Kidney (tissue), 14 donors: ENCODE data around the gene ABCA4. TPM values are rescaled to one million over a fixed set of nuclear protein-coding genes. Genes with fewer than 3 reads are reported as not detected.

Source experiments
- DNase-seq, 5 donors: peaks; one replicate each; pipeline ENCODE4 v3.0.0-alpha.2; 2013 to 2020
- FAIRE-seq: peaks from 2 replicates; lab custom pipeline; 2012; peaks lifted over from hg19 to GRCh38; lab: Jason Lieb, UNC
- H3K27ac ChIP-seq, 2 donors: one replicate each; pipeline ENCODE4 v1.7.0; 2013; ENCODE audit warnings: low read depth in 2 of 2, low read length in 2 of 2, inconsistent platforms in 1 of 2
- H3K27me3 ChIP-seq: one replicate; pipeline ENCODE4 v1.7.1; 2013; ENCODE audit warnings: low read length, inconsistent platforms; ENCODE audit not compliant: control insufficient read depth, insufficient read depth
- H3K36me3 ChIP-seq, 3 donors: one replicate each; pipeline versions ENCODE4 v1.7.0 to v1.7.1; 2013; ENCODE audit warnings: low read length in 3 of 3, control low read depth in 1 of 3, inconsistent platforms in 1 of 3; ENCODE audit not compliant: insufficient read depth in 3 of 3, control insufficient read depth in 2 of 3
- H3K4me1 ChIP-seq, 3 donors: one replicate each; pipeline versions ENCODE4 v1.7.0 to v1.7.1; 2013; ENCODE audit warnings: low read length in 3 of 3, inconsistent platforms in 1 of 3, low read depth in 1 of 3; ENCODE audit not compliant: control insufficient read depth in 2 of 3, insufficient read depth in 2 of 3
- H3K4me3 ChIP-seq, 3 donors: one replicate each; pipeline versions ENCODE4 v1.7.0 to v1.8.1; 2013; ENCODE audit warnings: low read length in 3 of 3, control low read depth in 1 of 3, inconsistent platforms in 1 of 3
- H3K9ac ChIP-seq, 3 donors: one replicate each; pipeline versions ENCODE4 v1.7.0 to v1.7.1; 2013; ENCODE audit warnings: low read length in 3 of 3, control low read depth in 1 of 3, inconsistent platforms in 1 of 3
- H3K9me3 ChIP-seq, 3 donors: one replicate each; pipeline versions ENCODE4 v1.7.0 to v1.7.1; 2013; ENCODE audit warnings: low read length in 3 of 3, control low read depth in 1 of 3, inconsistent platforms in 1 of 3; ENCODE audit not compliant: control insufficient read depth in 2 of 3, insufficient read depth in 1 of 3
- CTCF ChIP-seq: IDR thresholded peaks from 3 replicates; pipeline ENCODE4 v1.5.1; 2012; ENCODE audit warnings: mild to moderate bottlenecking, moderate library complexity, borderline replicate concordance; ENCODE audit not compliant: insufficient read depth; ENCODE audit errors: extremely low read depth
- intact Hi-C: fragments of 100-400 bp; cut with DNase I; formaldehyde crosslinking; loops from one replicate; pipeline ENCODE4 v1.11.1; 2022
- polyA plus RNA-seq: library from polyadenylated mRNA; stranded (reverse); fragments of 350-450 nt; fragmentation: Illumina TruSeq; extraction: RNeasy Lipid Tissue Mini Kit (QIAGEN cat#74804); gene quantifications from one replicate; pipeline ENCODE4 v1.2.3, GENCODE V29; 2014; ENCODE audit warnings: low read depth, low replicate concordance; ENCODE audit not compliant: insufficient read depth
- total RNA-seq: library from RNA; stranded (reverse); fragmentation: NEBNext Ultra II Directional; extraction: Animal tissue kit (Norgen Biotek cat#: 25700); gene quantifications from one replicate; pipeline ENCODE4 v1.2.1, GENCODE V29; 2021
- donor health status: control.
- donor health status: control.
- donor health status: control.
- donor health status: control.
- donor health status: control.
- donor health status: DM: yes; HTN: yes; CAD: no.
- donor health status: Normal renal cell carcinoma (clear cell type).

Gene ABCA4
- total and polyA plus RNA-seq, 2 donors from 2014 or later, result 1.5 to 2.1 TPM

- intact Hi-C loops, result no loop called here
- no peak for TF ChIP-seq CTCF
- Histone ChIP-seq H3K9ac (no peak overlapping the region), H3K9me3 (no peaks in the 10 kb centered on the region), H3K36me3 (no peaks in the 10 kb centered on the region), H3K4me1 (peaks cover 0 to 12% (median 10%) of the 10 kb centered on the region in 3 donors), H3K27me3 (no peaks in the 10 kb centered on the region), H3K27ac (peak overlapping the region; percentile 74 to 76), H3K4me3 (no peak overlapping the region)
- DNase-seq (no peak), FAIRE-seq (no peak)
These were observed 76.1 kb downstream of the ABCA4 start for GRCh38 chr1:94044891-94045290.

GRCh38 chr1:94044290-94044790, 76.6 kb downstream of the ABCA4 start:
- no peak for TF ChIP-seq CTCF
- Histone ChIP-seq H3K27me3 (no peaks in the 10 kb centered on the region), H3K4me3 (no peak overlapping the region)

DNA sequence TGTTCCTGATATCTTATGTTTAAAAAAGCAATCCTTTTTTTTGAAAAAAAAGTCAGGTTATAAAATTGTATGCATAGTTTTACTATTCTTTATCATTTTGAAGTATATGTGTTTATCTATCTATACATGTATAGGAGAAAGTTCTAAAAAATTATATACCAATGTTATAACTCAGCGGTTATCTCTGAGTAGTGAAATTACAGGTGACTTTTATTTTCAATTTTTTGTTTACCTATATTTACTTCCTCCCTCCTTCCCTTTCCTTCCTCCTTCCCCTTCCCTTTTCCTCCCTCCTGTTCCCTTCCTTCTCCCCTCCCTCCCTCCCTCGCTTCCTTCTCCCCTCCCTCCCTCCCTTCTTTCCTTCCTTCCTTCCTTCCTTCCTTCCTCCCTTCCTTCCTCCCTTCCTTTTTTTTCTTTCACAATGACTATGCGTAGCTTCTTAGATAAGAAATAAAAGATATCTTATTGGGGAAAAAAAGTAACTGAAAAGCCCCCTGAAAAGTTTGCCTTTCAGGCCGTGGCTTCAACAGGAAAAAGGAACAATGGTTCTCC, 77.1 kb downstream of the ABCA4 start:
- Histone ChIP-seq H3K36me3 (no peaks in the 10 kb centered on the region), H3K4me3 (no peak overlapping the region), H3K27ac (peak overlapping the region in 1 of 2 donors; percentile 76), H3K27me3 (no peaks in the 10 kb centered on the region), H3K4me1 (peaks cover 0 to 12% (median 12%) of the 10 kb centered on the region in 3 donors), H3K9ac (no peak overlapping the region), H3K9me3 (no peaks in the 10 kb centered on the region)
- DNase-seq (no peak), FAIRE-seq (no peak)
- intact Hi-C loops, result no loop called here
- no peak for TF ChIP-seq CTCF

More at GRCh38 chr1:94044290-94044790, 76.6 kb downstream of the ABCA4 start:
- H3K9me3 ChIP-seq, result no peaks in the 10 kb centered on the region
- FAIRE-seq (no peak), DNase-seq (peak in 4 of 5 donors; percentile 41 to 92 (median 64))
- intact Hi-C loops, result no loop called here
- no peaks in the 10 kb centered on the region for H3K36me3 ChIP-seq
- H3K27ac ChIP-seq, result peak overlapping the region; percentile 74 to 76
- no peak overlapping the region for H3K9ac ChIP-seq
- peaks cover 0 to 13% (median 12%) of the 10 kb centered on the region in 3 donors for H3K4me1 ChIP-seq

- Histone ChIP-seq H3K27me3 (no peaks in the 10 kb centered on the region), H3K9ac (no peak overlapping the region), H3K27ac (no peak overlapping the region), H3K4me1 (peaks cover 0 to 12% (median 11%) of the 10 kb centered on the region in 3 donors), H3K36me3 (no peaks in the 10 kb centered on the region), H3K9me3 (no peaks in the 10 kb centered on the region), H3K4me3 (no peak overlapping the region)
- no peak for TF ChIP-seq CTCF
- FAIRE-seq (no peak), DNase-seq (no peak)
- intact Hi-C loops, result no loop called here
These were observed 78.6 kb downstream of the ABCA4 start for GRCh38 chr1:94042388-94042787.
